Gastroesophageal sphincter (tissue), 4 donors: ENCODE results near the gene NAA25. TPM values are rescaled to one million over a fixed set of nuclear protein-coding genes. Genes with fewer than 3 reads are reported as not detected.
"Not testable (repeated sequence)": the region's sequence is repeated elsewhere in the genome, so short reads cannot be mapped to it uniquely, and the experiment has no call there.

ENCODE experiments used
- ATAC-seq: fragments of 150-250 bp; one replicate; pipeline ENCODE4 v1.9.1; 2016; ENCODE audit warnings: mild to moderate bottlenecking, moderate library complexity
- H3K27ac ChIP-seq, 4 donors: fragments of 200-600 bp; sonication (generic) in 3 of 4; 1 replicate in 3 of 4; 2 replicates in 1 of 4; pipeline ENCODE4 v1.5.1; 2016 to 2019
- H3K27me3 ChIP-seq: fragments of 200-600 bp; sonication (generic); one replicate; pipeline ENCODE4 v1.5.1; 2019
- H3K36me3 ChIP-seq, 2 donors: fragments of 200-600 bp; sonication (generic); one replicate each; pipeline ENCODE4 v1.5.1; 2019; ENCODE audit warnings: control low read depth in 1 of 2
- H3K4me1 ChIP-seq, 3 donors: fragments of 200-600 bp; sonication (generic); 1 replicate in 2 of 3; 2 replicates in 1 of 3; pipeline ENCODE4 v1.5.1; 2016 to 2019; ENCODE audit warnings: control low read depth in 2 of 3
- H3K4me3 ChIP-seq, 2 donors: fragments of 200-600 bp; sonication (generic); one replicate each; pipeline ENCODE4 v1.5.1; 2019; ENCODE audit warnings: mild to moderate bottlenecking in 1 of 2, moderate library complexity in 1 of 2
- H3K9me3 ChIP-seq, 3 donors: fragments of 200-600 bp; sonication (generic); one replicate each; pipeline ENCODE4 v1.5.1; 2017 to 2019; ENCODE audit warnings: control low read depth in 2 of 3
- EP300 ChIP-seq: sonication (generic); formaldehyde crosslinking; IDR thresholded peaks from one replicate; pipeline ENCODE4 v1.6.1; 2017; ENCODE audit warnings: antibody characterized with exemption, mild to moderate bottlenecking
- POLR2A ChIP-seq, 2 donors: fragments of 450-650 bp; IDR thresholded peaks; one replicate each; pipeline ENCODE4 v1.6.1; 2017; ENCODE audit warnings: antibody characterized with exemption in 2 of 2, mild to moderate bottlenecking in 2 of 2, moderate library complexity in 1 of 2
- POLR2AphosphoS5 ChIP-seq: sonication (generic); formaldehyde crosslinking; IDR thresholded peaks from one replicate; pipeline ENCODE4 v1.6.1; 2017; ENCODE audit warnings: antibody characterized with exemption
- WGBS, 2 donors: methylation state at CpG; one replicate each; pipeline ENCODE4 v1.1.5; 2018; ENCODE audit warnings: low coverage in 1 of 2; 5-methylcytosine and 5-hydroxymethylcytosine counted together
- total RNA-seq, 4 donors: library from RNA; depleted of rRNA; stranded (reverse); fragments of >200 nt; gene quantifications; one replicate each; pipeline ENCODE4 v1.1.0, GENCODE V29; 2016
- TF ChIP-seq, protein P1 (sequence below), 4 experiments: fragments of 200-600 bp in 2 of 4; fragments of 450-650 bp in 2 of 4; sonication (generic) in 1 of 4; IDR thresholded peaks; one replicate each; pipeline ENCODE4 v1.5.1; 2017 to 2019; ENCODE audit warnings: antibody characterized with exemption in 4 of 4, mild to moderate bottlenecking in 2 of 4, moderate library complexity in 2 of 4

NAA25 gene
- total RNA-seq, 4 donors from 2014 or later: 11.1 to 22.6 (median 17.3) TPM

DNA sequence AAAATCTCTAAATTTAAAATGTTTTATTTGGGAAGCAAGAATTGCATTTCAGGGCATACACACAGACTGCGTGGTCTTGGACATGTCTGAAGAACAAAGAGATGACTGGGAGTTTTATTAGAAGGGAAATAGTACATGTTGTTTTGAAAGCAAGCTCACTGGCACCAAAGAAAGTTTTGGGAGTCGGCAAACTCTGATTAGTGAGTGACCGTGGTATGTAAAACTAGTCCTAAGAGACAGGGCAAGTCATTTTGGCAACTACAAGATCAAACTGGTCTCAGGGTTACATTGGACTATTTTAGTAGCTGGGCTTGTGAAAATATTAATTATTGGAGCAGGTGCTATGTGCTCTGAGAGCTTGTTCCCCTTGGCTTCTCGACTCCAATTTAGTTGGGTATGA is 110.6 kb downstream of the NAA25 start:
- Histone ChIP-seq H3K4me1 (peaks cover 0 to 9% (median 0%) of the 10 kb centered on the region in 3 donors), H3K27me3 (no peaks in the 10 kb centered on the region), H3K4me3 (no peak overlapping the region), H3K9me3 (no peaks in the 10 kb centered on the region), H3K27ac (no peak overlapping the region), H3K36me3 (peaks cover 0 to 16% of the 10 kb centered on the region in 2 donors)
- ATAC-seq: no peak
- TF ChIP-seq, protein P1, sequence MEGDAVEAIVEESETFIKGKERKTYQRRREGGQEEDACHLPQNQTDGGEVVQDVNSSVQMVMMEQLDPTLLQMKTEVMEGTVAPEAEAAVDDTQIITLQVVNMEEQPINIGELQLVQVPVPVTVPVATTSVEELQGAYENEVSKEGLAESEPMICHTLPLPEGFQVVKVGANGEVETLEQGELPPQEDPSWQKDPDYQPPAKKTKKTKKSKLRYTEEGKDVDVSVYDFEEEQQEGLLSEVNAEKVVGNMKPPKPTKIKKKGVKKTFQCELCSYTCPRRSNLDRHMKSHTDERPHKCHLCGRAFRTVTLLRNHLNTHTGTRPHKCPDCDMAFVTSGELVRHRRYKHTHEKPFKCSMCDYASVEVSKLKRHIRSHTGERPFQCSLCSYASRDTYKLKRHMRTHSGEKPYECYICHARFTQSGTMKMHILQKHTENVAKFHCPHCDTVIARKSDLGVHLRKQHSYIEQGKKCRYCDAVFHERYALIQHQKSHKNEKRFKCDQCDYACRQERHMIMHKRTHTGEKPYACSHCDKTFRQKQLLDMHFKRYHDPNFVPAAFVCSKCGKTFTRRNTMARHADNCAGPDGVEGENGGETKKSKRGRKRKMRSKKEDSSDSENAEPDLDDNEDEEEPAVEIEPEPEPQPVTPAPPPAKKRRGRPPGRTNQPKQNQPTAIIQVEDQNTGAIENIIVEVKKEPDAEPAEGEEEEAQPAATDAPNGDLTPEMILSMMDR (IDR thresholded peaks at IDR 0.05): no peak
- TF ChIP-seq POLR2A (IDR thresholded peaks at IDR 0.05): no peak
- TF ChIP-seq EP300: no peak
- TF ChIP-seq POLR2AphosphoS5: no peak
- 83 to 86% methylated on average over 4 of the region's 4 CpGs for WGBS, 2 donors

DNA sequence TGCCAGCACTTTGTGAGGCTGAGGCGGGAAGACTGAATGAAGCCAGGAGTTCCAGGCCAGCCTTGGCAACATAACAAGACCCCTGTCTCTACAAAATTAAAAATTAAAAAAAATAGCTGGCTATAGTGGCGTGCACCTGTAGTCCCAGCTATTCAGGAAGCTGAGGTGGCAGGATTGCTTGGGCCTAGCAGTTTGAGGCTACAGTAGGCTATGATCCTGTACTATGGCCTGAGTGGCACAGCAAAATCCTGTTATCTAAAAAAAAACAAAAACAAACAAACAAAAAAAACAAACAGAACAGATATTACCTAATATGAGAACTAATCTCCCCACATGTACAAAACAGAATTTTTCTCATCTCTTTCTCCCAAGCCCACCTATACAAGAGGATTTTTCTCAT is 111.3 kb downstream of the NAA25 start:
- WGBS, 2 donors: 92% methylated on average over 2 of the region's 2 CpGs; no CpG with 5 or more reads in 1 of the 2 donors
- no peak overlapping the region for H3K4me3 ChIP-seq
- H3K9me3 ChIP-seq: no peaks in the 10 kb centered on the region
- H3K4me1 ChIP-seq: peaks cover 0 to 9% (median 0%) of the 10 kb centered on the region in 3 donors
- no peak overlapping the region for H3K27ac ChIP-seq
- TF ChIP-seq EP300 (no peak), POLR2A (IDR thresholded peaks at IDR 0.05) (no peak), POLR2AphosphoS5 (no peak)
- TF ChIP-seq, protein P1 (IDR thresholded peaks at IDR 0.05): no peak
- ATAC-seq: no peak
- peaks cover 0 to 16% of the 10 kb centered on the region in 2 donors for H3K36me3 ChIP-seq
- H3K27me3 ChIP-seq: no peaks in the 10 kb centered on the region

DNA sequence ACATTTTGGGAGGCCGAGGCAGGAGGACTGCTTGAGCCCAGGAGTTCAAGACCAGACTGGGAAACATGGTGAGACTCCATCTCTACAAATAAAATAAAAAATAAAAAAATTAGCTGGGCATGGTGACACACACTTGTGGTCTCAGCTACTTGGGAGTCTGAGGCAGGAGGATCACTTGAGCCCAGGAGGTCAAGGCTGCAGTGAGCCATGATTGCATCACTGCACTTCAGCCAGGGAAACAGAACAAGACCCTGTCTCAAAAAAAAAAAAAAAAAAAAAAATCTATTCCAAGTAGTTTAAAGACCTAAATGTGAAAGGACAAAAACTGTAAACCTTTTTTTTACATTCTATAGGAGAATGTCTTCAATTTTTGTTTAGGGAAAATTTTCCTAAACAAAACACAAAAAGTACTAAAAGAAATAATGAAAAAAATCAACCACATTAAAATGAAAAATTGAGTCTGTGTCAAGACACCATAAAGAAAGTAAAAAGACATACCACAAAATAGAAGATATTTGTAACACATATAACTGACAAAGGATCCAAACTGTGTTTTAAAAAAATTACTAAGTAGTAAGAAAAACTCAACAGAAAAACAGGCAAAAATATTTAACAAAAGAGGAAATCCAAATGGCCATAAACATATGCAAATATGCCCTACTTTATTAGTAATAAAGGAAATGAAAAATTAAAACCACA is 112.7 kb downstream of the NAA25 start:
- H3K4me3 ChIP-seq: no peak overlapping the region
- H3K4me1 ChIP-seq: no peaks in the 10 kb centered on the region
- TF ChIP-seq, protein P1 (IDR thresholded peaks at IDR 0.05): no peak
- TF ChIP-seq POLR2AphosphoS5: no peak
- no peak for TF ChIP-seq POLR2A (IDR thresholded peaks at IDR 0.05)
- no peak for TF ChIP-seq EP300
- no peak overlapping the region for H3K27ac ChIP-seq
- WGBS, 2 donors: no CpG with 5 or more reads among the region's 1 CpG
- no peaks in the 10 kb centered on the region for H3K27me3 ChIP-seq
- peaks cover 0 to 10% of the 10 kb centered on the region in 2 donors for H3K36me3 ChIP-seq
- H3K9me3 ChIP-seq: no peaks in the 10 kb centered on the region
- ATAC-seq: no peak

DNA sequence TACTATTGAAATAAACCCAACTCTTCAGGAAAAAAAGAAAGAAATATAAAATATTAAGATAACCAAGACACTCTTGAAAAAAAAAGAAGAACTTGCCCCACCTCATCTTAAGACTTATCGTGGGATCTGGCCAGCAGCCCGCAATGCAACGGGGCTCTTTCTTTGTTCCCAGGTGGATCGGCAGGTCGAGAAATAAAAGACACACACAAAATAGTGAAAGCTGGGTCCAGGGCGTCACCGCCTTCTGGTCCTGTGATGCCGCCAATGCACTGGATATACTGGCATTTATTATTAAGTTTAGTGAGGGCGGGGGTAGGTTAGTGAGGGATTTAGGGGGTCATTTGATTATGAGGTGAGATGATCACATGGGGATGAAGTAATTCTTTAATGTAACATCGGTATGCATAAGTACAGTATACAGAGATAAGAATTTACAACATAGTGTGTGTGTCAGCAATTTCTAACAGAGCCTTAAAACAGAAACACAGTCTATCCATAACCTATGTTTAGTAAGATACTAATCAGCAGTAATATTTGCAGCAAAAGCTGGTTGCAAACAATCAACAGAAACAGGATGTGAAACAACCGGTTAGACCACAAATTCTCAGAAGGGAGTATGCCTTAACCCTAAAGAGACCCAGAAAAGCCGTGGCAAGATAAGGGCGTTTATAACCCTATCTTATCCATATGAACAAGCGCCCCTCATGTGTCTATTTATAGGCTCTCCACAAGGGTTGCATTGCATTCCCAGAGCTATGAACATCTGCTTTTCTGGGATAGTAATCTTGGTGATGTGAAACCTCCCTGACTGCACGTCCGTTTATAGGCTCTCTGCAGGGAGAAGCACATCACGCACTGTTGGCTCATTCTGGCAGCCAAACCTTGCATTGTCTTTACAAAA is 114.1 kb downstream of the NAA25 start:
- 70 to 81% methylated on average over 11 to 17 of the region's 17 CpGs for WGBS, 2 donors
- H3K27ac ChIP-seq, ATAC-seq, H3K9me3 ChIP-seq, H3K4me3 ChIP-seq, H3K27me3 ChIP-seq, H3K4me1 ChIP-seq: not testable (repeated sequence)
- H3K36me3 ChIP-seq: peaks cover 0 to 23% of the 10 kb centered on the region in 2 donors

DNA sequence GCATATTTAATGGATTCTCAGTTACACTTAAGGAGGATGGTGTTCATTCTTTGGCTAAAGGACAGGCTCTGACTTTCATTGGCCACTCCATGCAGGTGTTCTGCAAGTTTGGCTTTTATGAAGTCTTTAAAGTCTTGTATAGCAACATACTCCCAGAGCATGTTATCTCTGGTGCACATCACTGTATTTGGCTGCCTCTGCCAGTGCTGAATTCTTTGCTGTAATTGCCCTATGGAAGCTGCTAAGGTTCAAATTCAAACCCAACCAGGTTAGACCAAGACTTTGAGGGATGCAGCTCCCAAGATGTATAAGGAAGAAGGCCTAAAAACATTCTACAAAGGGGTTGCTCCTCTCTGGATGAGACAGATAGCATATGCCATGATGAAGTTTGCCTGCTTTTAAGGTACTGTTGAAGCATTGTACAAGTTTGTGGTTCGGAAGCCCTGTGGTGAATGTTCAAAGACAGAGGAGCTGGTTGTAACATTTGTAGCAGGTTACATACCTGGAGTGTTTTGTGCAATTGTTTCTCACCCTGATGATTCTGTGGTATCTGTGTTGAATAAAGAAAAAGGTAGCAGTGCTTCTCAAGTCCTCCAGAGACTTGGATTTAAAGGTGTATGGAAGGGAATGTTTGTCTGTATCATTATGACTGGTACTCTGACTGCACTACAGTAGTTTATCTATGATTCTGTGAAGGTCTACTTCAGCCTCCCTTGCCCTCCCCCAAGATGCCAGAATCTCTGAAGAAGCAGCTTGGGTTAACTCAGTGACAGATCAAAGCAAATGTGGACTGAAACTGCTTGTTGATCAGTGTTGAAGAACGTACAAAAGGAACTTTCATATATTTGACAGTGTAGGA is 115.1 kb downstream of the NAA25 start:
- TF ChIP-seq POLR2A (IDR thresholded peaks at IDR 0.05): no peak
- TF ChIP-seq POLR2AphosphoS5: no peak
- no peak for TF ChIP-seq EP300
- TF ChIP-seq, protein P1 (IDR thresholded peaks at IDR 0.05): no peak
- ATAC-seq: no peak
- Histone ChIP-seq H3K27ac (no peak overlapping the region), H3K4me3 (no peak overlapping the region), H3K27me3 (no peaks in the 10 kb centered on the region), H3K36me3 (peaks cover 0 to 25% of the 10 kb centered on the region in 2 donors), H3K4me1 (no peaks in the 10 kb centered on the region), H3K9me3 (no peaks in the 10 kb centered on the region)
- 60 to 88% methylated on average over 1 to 2 of the region's 2 CpGs for WGBS, 2 donors
